ENCODE results near the gene PTPN1.

PTPN1 gene

GRCh38 chr20:50543326-50543725 is 33.1 kb downstream of the PTPN1 start:
- Histone ChIP-seq H3K4me3 (ENCODE audit: low read length) (no peak overlapping the region), H3K4me1 (ENCODE audit: control insufficient read depth, insufficient read depth, low read length) (no peaks in the 10 kb centered on the region), H3K36me3 (ENCODE audit: control insufficient read depth, insufficient read depth, low read length) (no peaks in the 10 kb centered on the region), H3K27me3 (ENCODE audit: control insufficient read depth, insufficient read depth, low read length) (no peaks in the 10 kb centered on the region), H3K9ac (ENCODE audit: low read length) (no peak overlapping the region), H3K9me3 (ENCODE audit: control insufficient read depth, low read length) (no peaks in the 10 kb centered on the region)

DNA sequence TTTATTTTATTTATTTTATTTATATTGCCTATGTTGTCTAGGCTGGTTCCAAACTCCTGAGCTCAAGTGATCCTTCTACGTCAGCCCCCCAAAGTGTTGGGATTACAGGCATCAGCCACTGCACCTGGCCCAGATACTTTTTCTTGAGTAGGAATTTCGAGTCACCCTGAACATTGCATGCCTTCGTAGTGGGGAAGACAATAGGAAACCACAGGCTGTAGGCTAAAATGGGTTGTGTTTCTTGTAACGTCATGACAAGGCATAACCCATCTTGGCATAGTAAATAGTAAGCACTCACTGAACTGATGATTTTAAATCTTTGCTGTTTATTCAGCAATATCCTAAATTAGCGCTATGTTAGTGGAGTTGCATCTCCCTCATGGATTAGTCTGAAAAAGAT is 34.9 kb downstream of the PTPN1 start:
- no peaks in the 10 kb centered on the region for H3K9me3 ChIP-seq (ENCODE audit: control insufficient read depth, low read length)
- H3K4me3 ChIP-seq (ENCODE audit: low read length): no peak overlapping the region
- no peak overlapping the region for H3K9ac ChIP-seq (ENCODE audit: low read length)
- no peaks in the 10 kb centered on the region for H3K4me1 ChIP-seq (ENCODE audit: control insufficient read depth, insufficient read depth, low read length)
- no peaks in the 10 kb centered on the region for H3K27me3 ChIP-seq (ENCODE audit: control insufficient read depth, insufficient read depth, low read length)
- no peaks in the 10 kb centered on the region for H3K36me3 ChIP-seq (ENCODE audit: control insufficient read depth, insufficient read depth, low read length)

DNA sequence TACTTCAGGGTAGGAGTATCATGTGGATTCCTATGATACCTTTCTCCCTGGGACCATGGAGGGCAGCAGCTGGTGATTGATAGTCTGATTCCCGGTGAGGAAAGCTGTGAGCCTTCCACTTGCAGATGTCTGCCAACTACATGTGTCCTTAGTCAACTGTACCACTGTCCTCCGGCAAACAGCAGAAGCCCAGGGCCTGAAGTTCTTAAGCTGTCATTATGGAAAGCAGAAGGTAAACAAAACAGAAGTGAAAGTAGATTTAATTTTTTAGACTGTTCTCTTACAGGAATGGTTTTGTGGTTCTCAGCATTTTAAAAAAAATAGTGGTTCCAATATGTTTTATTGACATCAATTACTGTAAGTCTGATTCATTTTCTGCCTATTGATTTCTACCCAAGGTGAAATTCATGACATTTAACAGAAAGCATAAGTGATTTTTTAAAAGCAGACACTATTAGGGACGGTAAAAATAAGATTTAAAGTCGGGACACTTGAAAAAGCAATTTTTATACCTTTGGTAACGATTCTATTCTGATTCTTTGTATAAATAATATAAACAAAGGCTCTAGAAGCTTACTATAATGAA is 36.6 kb downstream of the PTPN1 start:
- H3K4me1 ChIP-seq (ENCODE audit: control insufficient read depth, insufficient read depth, low read length): no peaks in the 10 kb centered on the region
- H3K9ac ChIP-seq (ENCODE audit: low read length): no peak overlapping the region
- H3K4me3 ChIP-seq (ENCODE audit: low read length): no peak overlapping the region
- H3K9me3 ChIP-seq (ENCODE audit: control insufficient read depth, low read length): no peaks in the 10 kb centered on the region
- H3K36me3 ChIP-seq (ENCODE audit: control insufficient read depth, insufficient read depth, low read length): no peaks in the 10 kb centered on the region
- H3K27me3 ChIP-seq (ENCODE audit: control insufficient read depth, insufficient read depth, low read length): no peaks in the 10 kb centered on the region

DNA sequence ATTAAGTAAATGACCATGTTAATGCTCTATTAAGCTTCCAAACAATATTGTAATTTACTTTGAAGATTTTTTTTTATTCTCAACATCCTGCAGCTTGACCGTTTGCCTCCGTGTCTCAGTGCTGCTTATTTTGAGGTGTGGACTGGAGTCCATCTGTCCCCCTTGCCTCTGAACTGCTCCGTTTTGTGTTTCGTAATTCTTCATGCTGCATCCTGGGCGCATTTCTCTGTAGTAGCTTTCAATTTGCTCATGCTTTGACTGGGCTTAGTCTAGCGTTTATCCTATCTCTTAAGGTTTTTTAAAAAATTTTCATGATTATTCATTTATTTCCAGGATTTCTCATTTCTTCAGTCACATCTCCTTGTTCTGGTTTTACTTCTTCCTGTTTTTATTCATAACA is 37.8 kb downstream of the PTPN1 start:
- Histone ChIP-seq H3K9me3 (ENCODE audit: control insufficient read depth, low read length) (no peaks in the 10 kb centered on the region), H3K27me3 (ENCODE audit: control insufficient read depth, insufficient read depth, low read length) (no peaks in the 10 kb centered on the region), H3K4me1 (ENCODE audit: control insufficient read depth, insufficient read depth, low read length) (no peaks in the 10 kb centered on the region), H3K9ac (ENCODE audit: low read length) (no peak overlapping the region), H3K4me3 (ENCODE audit: low read length) (no peak overlapping the region), H3K36me3 (ENCODE audit: control insufficient read depth, insufficient read depth, low read length) (no peaks in the 10 kb centered on the region)

DNA sequence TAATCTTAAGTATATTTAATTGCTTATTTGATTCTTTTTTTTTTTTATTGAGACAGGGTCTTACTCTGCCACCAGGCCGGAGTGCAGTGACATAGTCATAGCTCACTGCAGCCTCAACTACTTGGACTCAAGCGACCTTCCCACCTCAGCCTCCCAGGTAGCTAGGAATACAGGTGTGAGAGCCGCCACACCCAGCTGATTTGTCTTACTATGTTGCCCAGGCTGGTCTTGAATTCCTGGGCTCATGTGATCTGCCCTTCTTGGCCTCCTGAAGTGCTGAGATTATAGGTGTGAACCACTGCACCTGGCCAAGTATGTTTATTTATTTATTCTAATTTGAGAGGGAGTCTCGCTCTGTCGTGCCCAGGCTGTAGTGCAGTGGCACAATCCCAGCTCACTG is 38.2 kb downstream of the PTPN1 start:
- Histone ChIP-seq H3K27me3 (ENCODE audit: control insufficient read depth, insufficient read depth, low read length) (no peaks in the 10 kb centered on the region), H3K4me1 (ENCODE audit: control insufficient read depth, insufficient read depth, low read length) (no peaks in the 10 kb centered on the region), H3K9me3 (ENCODE audit: control insufficient read depth, low read length) (no peaks in the 10 kb centered on the region), H3K36me3 (ENCODE audit: control insufficient read depth, insufficient read depth, low read length) (no peaks in the 10 kb centered on the region), H3K4me3 (ENCODE audit: low read length) (no peak overlapping the region), H3K9ac (ENCODE audit: low read length) (no peak overlapping the region)

GRCh38 chr20:50550531-50550930 is 40.3 kb downstream of the PTPN1 start:
- H3K27me3 ChIP-seq (ENCODE audit: control insufficient read depth, insufficient read depth, low read length): no peaks in the 10 kb centered on the region
- no peak overlapping the region for H3K4me3 ChIP-seq (ENCODE audit: low read length)
- no peaks in the 10 kb centered on the region for H3K36me3 ChIP-seq (ENCODE audit: control insufficient read depth, insufficient read depth, low read length)
- no peaks in the 10 kb centered on the region for H3K4me1 ChIP-seq (ENCODE audit: control insufficient read depth, insufficient read depth, low read length)
- no peaks in the 10 kb centered on the region for H3K9me3 ChIP-seq (ENCODE audit: control insufficient read depth, low read length)
- no peak overlapping the region for H3K9ac ChIP-seq (ENCODE audit: low read length)

DNA sequence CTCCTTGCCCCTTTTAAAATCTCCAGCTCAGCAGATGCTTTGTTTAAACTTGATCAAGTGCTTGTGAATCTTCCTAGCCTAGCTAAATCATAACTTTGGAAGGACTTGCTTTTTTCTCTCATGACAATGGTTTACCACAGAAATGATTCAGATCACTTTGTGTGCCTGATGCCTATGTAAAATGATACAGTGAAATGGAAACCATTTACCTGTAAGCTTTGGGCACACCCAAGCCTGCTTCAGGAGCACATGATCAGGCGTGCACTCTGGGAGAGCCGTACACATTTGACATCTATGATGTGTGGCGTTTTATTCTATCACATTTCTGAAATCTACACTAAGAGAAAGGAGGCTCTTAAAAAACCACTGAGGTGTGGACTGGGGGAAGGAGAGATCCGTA is 41.1 kb downstream of the PTPN1 start:
- Histone ChIP-seq H3K36me3 (ENCODE audit: control insufficient read depth, insufficient read depth, low read length) (no peaks in the 10 kb centered on the region), H3K9ac (ENCODE audit: low read length) (no peak overlapping the region), H3K27me3 (ENCODE audit: control insufficient read depth, insufficient read depth, low read length) (no peaks in the 10 kb centered on the region), H3K9me3 (ENCODE audit: control insufficient read depth, low read length) (no peaks in the 10 kb centered on the region), H3K4me1 (ENCODE audit: control insufficient read depth, insufficient read depth, low read length) (no peaks in the 10 kb centered on the region), H3K4me3 (ENCODE audit: low read length) (no peak overlapping the region)

DNA sequence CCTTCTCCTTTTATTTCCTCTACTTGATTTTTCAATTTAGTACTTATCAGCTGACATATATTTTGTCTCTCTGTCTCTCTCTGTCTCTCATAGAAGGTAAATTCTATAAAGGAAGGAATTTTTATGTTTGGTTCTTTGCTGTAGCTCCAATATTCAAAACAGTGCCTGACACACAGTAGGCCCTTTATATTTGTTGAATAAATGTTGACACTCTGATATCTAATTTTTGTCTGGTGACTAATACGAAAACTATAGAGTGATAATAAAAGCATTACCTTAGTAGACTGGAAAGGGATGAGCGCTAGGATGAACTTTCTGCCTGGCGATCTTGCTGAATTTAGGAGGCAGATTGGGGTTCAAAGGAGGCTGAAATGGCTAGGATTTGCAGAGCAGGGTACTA is 42.8 kb downstream of the PTPN1 start:
- H3K36me3 ChIP-seq (ENCODE audit: control insufficient read depth, insufficient read depth, low read length): no peaks in the 10 kb centered on the region
- H3K9me3 ChIP-seq (ENCODE audit: control insufficient read depth, low read length): no peaks in the 10 kb centered on the region
- no peaks in the 10 kb centered on the region for H3K4me1 ChIP-seq (ENCODE audit: control insufficient read depth, insufficient read depth, low read length)
- H3K9ac ChIP-seq (ENCODE audit: low read length): no peak overlapping the region
- H3K4me3 ChIP-seq (ENCODE audit: low read length): no peak overlapping the region
- H3K27me3 ChIP-seq (ENCODE audit: control insufficient read depth, insufficient read depth, low read length): no peaks in the 10 kb centered on the region

GRCh38 chr20:50554694-50555579 is 44.8 kb downstream of the PTPN1 start:
- Histone ChIP-seq H3K27me3 (ENCODE audit: control insufficient read depth, insufficient read depth, low read length) (no peaks in the 10 kb centered on the region), H3K36me3 (ENCODE audit: control insufficient read depth, insufficient read depth, low read length) (no peaks in the 10 kb centered on the region), H3K9ac (ENCODE audit: low read length) (no peak overlapping the region), H3K4me3 (ENCODE audit: low read length) (no peak overlapping the region), H3K9me3 (ENCODE audit: control insufficient read depth, low read length) (no peaks in the 10 kb centered on the region), H3K4me1 (ENCODE audit: control insufficient read depth, insufficient read depth, low read length) (no peaks in the 10 kb centered on the region)

GRCh38 chr20:50555662-50556061 is 45.5 kb downstream of the PTPN1 start:
- Histone ChIP-seq H3K4me1 (ENCODE audit: control insufficient read depth, insufficient read depth, low read length) (no peaks in the 10 kb centered on the region), H3K27me3 (ENCODE audit: control insufficient read depth, insufficient read depth, low read length) (no peaks in the 10 kb centered on the region), H3K36me3 (ENCODE audit: control insufficient read depth, insufficient read depth, low read length) (no peaks in the 10 kb centered on the region), H3K4me3 (ENCODE audit: low read length) (no peak overlapping the region), H3K9me3 (ENCODE audit: control insufficient read depth, low read length) (no peaks in the 10 kb centered on the region), H3K9ac (ENCODE audit: low read length) (no peak overlapping the region)

DNA sequence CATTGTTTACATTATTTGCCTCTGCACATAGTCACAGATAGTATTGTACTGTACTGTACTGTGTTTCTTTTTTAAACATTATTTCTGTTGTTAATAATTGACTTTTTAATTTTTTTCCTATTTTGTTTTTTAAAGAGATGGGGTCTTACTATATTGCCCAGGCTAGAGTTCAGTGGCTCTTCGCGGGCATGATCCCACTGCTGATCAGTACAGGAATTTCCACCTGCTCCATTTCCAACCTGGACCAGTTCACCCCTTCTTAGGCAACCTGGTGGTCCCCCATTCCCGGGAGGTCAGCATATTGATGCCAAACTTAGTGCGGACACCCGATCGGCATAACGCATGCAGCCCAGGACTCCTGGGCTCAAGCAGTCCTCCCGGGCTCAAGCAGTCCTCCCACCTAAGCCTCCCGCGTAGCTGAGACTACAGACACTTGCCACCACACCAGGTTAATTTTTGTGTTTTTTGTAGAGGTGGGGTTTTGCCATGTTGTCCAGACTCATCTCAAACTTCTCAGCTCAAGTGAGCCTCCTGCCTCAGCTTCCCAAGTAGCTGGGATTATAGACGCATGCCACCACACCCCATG is 47.5 kb downstream of the PTPN1 start:
- Histone ChIP-seq H3K36me3 (ENCODE audit: control insufficient read depth, insufficient read depth, low read length) (peaks cover 8% of the 10 kb centered on the region), H3K4me3 (ENCODE audit: low read length) (no peak overlapping the region), H3K9ac (ENCODE audit: low read length) (no peak overlapping the region), H3K27me3 (ENCODE audit: control insufficient read depth, insufficient read depth, low read length) (no peaks in the 10 kb centered on the region), H3K9me3 (ENCODE audit: control insufficient read depth, low read length) (no peaks in the 10 kb centered on the region), H3K4me1 (ENCODE audit: control insufficient read depth, insufficient read depth, low read length) (no peaks in the 10 kb centered on the region)

DNA sequence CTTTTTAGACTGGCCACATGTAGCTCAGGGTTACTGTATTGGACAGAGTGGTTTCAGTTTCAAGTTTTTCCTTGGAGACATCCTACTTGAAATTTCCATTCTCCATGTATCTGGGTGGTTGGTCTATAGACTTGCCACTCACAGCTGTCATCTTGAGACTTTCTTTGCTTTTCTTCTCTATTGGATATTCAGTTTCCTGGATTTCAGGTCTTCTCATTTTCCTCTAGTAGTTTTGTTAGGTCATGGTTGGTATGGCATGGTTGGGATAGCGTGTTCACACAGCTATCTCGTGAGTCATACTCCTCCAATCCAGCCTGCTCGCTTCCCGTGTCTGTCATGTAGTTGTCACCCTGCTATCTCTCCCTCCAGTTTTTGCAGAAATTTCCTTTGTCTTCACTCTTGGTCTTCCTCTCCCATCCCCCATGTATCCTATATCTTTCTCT is 48.3 kb downstream of the PTPN1 start:
- Histone ChIP-seq H3K36me3 (ENCODE audit: control insufficient read depth, insufficient read depth, low read length) (peaks cover 8% of the 10 kb centered on the region), H3K4me1 (ENCODE audit: control insufficient read depth, insufficient read depth, low read length) (no peaks in the 10 kb centered on the region)

More for the DNA sequence above, 48.3 kb downstream of the PTPN1 start:
- Histone ChIP-seq H3K4me3 (ENCODE audit: low read length) (no peak overlapping the region), H3K9me3 (ENCODE audit: control insufficient read depth, low read length) (no peaks in the 10 kb centered on the region), H3K9ac (ENCODE audit: low read length) (no peak overlapping the region), H3K27me3 (ENCODE audit: control insufficient read depth, insufficient read depth, low read length) (no peaks in the 10 kb centered on the region)
